Measurements from ENCODE around the gene LGR5. TPM values are rescaled to one million over a fixed set of nuclear protein-coding genes. Genes with fewer than 3 reads are reported as not detected.

LGR5 gene
- total and polyA plus RNA-seq, 9 of the 15 experiments (the other 6 are each of a cell fraction or from before 2014, with no cell fraction given), result not detected

- TF ChIP-seq, protein P1, sequence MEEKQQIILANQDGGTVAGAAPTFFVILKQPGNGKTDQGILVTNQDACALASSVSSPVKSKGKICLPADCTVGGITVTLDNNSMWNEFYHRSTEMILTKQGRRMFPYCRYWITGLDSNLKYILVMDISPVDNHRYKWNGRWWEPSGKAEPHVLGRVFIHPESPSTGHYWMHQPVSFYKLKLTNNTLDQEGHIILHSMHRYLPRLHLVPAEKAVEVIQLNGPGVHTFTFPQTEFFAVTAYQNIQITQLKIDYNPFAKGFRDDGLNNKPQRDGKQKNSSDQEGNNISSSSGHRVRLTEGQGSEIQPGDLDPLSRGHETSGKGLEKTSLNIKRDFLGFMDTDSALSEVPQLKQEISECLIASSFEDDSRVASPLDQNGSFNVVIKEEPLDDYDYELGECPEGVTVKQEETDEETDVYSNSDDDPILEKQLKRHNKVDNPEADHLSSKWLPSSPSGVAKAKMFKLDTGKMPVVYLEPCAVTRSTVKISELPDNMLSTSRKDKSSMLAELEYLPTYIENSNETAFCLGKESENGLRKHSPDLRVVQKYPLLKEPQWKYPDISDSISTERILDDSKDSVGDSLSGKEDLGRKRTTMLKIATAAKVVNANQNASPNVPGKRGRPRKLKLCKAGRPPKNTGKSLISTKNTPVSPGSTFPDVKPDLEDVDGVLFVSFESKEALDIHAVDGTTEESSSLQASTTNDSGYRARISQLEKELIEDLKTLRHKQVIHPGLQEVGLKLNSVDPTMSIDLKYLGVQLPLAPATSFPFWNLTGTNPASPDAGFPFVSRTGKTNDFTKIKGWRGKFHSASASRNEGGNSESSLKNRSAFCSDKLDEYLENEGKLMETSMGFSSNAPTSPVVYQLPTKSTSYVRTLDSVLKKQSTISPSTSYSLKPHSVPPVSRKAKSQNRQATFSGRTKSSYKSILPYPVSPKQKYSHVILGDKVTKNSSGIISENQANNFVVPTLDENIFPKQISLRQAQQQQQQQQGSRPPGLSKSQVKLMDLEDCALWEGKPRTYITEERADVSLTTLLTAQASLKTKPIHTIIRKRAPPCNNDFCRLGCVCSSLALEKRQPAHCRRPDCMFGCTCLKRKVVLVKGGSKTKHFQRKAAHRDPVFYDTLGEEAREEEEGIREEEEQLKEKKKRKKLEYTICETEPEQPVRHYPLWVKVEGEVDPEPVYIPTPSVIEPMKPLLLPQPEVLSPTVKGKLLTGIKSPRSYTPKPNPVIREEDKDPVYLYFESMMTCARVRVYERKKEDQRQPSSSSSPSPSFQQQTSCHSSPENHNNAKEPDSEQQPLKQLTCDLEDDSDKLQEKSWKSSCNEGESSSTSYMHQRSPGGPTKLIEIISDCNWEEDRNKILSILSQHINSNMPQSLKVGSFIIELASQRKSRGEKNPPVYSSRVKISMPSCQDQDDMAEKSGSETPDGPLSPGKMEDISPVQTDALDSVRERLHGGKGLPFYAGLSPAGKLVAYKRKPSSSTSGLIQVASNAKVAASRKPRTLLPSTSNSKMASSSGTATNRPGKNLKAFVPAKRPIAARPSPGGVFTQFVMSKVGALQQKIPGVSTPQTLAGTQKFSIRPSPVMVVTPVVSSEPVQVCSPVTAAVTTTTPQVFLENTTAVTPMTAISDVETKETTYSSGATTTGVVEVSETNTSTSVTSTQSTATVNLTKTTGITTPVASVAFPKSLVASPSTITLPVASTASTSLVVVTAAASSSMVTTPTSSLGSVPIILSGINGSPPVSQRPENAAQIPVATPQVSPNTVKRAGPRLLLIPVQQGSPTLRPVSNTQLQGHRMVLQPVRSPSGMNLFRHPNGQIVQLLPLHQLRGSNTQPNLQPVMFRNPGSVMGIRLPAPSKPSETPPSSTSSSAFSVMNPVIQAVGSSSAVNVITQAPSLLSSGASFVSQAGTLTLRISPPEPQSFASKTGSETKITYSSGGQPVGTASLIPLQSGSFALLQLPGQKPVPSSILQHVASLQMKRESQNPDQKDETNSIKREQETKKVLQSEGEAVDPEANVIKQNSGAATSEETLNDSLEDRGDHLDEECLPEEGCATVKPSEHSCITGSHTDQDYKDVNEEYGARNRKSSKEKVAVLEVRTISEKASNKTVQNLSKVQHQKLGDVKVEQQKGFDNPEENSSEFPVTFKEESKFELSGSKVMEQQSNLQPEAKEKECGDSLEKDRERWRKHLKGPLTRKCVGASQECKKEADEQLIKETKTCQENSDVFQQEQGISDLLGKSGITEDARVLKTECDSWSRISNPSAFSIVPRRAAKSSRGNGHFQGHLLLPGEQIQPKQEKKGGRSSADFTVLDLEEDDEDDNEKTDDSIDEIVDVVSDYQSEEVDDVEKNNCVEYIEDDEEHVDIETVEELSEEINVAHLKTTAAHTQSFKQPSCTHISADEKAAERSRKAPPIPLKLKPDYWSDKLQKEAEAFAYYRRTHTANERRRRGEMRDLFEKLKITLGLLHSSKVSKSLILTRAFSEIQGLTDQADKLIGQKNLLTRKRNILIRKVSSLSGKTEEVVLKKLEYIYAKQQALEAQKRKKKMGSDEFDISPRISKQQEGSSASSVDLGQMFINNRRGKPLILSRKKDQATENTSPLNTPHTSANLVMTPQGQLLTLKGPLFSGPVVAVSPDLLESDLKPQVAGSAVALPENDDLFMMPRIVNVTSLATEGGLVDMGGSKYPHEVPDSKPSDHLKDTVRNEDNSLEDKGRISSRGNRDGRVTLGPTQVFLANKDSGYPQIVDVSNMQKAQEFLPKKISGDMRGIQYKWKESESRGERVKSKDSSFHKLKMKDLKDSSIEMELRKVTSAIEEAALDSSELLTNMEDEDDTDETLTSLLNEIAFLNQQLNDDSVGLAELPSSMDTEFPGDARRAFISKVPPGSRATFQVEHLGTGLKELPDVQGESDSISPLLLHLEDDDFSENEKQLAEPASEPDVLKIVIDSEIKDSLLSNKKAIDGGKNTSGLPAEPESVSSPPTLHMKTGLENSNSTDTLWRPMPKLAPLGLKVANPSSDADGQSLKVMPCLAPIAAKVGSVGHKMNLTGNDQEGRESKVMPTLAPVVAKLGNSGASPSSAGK (IDR thresholded peaks at IDR 0.05), result no peak
- TF ChIP-seq SP1 (CRISPR knock-in tag; IDR thresholded peaks at IDR 0.05) (no peak), BACH1 (tag; IDR thresholded peaks at IDR 0.05) (no peak), ILF3 (IDR thresholded peaks at IDR 0.05; ENCODE audit: borderline replicate concordance) (no peak), ETV6 (IDR thresholded peaks at IDR 0.05; ENCODE audit: borderline replicate concordance in 1 of 2, low read depth in 2 of 2, low read length in 1 of 2) (0 out of 4 replicates have a peak, but pooled peaks of 1 of the 2 experiments have one; percentile 50), ETV6 (CRISPR knock-in tag; IDR thresholded peaks at IDR 0.05; ENCODE audit: borderline replicate concordance) (no peak), C11orf30 (IDR thresholded peaks at IDR 0.05; ENCODE audit: low read depth) (no peak), CEBPG (CRISPR knock-in tag; IDR thresholded peaks at IDR 0.05) (peak; percentile 27; the same call in 1 of the 2 replicates), CEBPG (tag; conservative IDR thresholded peaks at IDR 0.05 in 1 of 2, IDR thresholded peaks at IDR 0.05 in 1 of 2) (peak; percentile 51 to 81; a peak in 2 of 4 replicates), LEF1 (IDR thresholded peaks at IDR 0.05) (peak; percentile 53; the same call in 1 of the 2 replicates), HDAC6 (IDR thresholded peaks at IDR 0.05; ENCODE audit: low read depth, low read length) (no peak), CREBBP (IDR thresholded peaks at IDR 0.05; ENCODE audit: low read depth, low read length) (no peak)
- TF ChIP-seq, protein P2, sequence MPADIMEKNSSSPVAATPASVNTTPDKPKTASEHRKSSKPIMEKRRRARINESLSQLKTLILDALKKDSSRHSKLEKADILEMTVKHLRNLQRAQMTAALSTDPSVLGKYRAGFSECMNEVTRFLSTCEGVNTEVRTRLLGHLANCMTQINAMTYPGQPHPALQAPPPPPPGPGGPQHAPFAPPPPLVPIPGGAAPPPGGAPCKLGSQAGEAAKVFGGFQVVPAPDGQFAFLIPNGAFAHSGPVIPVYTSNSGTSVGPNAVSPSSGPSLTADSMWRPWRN (IDR thresholded peaks at IDR 0.05; ENCODE audit: low read depth), result peak; percentile 87; the same call in 1 of the 2 replicates
- TF ChIP-seq, protein P3, sequence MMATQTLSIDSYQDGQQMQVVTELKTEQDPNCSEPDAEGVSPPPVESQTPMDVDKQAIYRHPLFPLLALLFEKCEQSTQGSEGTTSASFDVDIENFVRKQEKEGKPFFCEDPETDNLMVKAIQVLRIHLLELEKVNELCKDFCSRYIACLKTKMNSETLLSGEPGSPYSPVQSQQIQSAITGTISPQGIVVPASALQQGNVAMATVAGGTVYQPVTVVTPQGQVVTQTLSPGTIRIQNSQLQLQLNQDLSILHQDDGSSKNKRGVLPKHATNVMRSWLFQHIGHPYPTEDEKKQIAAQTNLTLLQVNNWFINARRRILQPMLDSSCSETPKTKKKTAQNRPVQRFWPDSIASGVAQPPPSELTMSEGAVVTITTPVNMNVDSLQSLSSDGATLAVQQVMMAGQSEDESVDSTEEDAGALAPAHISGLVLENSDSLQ (IDR thresholded peaks at IDR 0.05), result no peak
Measured at GRCh38 chr12:71440763-71441748, 1.5 kb downstream of the LGR5 start (continued).

All from K562 (cell line).